ENCODE results near the gene ANO7.

DNA sequence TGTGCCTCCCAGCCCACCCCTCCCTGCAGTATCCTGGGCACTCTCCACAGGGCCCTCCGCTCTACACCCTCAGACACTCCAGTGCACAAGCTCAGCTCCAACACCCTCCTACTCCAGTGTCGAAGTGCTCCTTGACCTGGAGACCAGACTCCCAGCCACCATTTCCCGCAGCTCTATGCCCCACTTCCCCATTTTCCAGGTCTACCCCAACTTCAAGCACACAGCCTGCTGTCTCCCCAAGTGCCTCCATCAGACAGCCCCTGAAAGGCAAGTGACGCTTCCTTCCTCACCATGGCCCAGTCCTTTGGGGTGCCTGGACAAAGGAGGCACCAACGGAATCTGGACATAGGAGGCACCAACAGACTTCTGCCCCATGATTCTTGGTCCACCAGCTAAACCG, 46.4 kb upstream of the ANO7 start:
- TF ChIP-seq, protein P1, sequence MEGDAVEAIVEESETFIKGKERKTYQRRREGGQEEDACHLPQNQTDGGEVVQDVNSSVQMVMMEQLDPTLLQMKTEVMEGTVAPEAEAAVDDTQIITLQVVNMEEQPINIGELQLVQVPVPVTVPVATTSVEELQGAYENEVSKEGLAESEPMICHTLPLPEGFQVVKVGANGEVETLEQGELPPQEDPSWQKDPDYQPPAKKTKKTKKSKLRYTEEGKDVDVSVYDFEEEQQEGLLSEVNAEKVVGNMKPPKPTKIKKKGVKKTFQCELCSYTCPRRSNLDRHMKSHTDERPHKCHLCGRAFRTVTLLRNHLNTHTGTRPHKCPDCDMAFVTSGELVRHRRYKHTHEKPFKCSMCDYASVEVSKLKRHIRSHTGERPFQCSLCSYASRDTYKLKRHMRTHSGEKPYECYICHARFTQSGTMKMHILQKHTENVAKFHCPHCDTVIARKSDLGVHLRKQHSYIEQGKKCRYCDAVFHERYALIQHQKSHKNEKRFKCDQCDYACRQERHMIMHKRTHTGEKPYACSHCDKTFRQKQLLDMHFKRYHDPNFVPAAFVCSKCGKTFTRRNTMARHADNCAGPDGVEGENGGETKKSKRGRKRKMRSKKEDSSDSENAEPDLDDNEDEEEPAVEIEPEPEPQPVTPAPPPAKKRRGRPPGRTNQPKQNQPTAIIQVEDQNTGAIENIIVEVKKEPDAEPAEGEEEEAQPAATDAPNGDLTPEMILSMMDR (IDR thresholded peaks at IDR 0.05; ENCODE audit: low read length): no peak
- TF ChIP-seq EZH2 (optimal IDR thresholded peaks at IDR 0.05; ENCODE audit: low read depth, low read length) (no peak), EZH2phosphoT487 (IDR thresholded peaks at IDR 0.05; ENCODE audit: low read length) (no peak)

Measured in MM.1S (cell line).